ENCODE results near the gene ZNF777. TPM values are rescaled to one million over a fixed set of nuclear protein-coding genes. Genes with fewer than 3 reads are reported as not detected.

ZNF777 gene
- total RNA-seq (ENCODE audit: low replicate concordance), result 2.7 and 3.5 TPM in 2 replicates

DNA sequence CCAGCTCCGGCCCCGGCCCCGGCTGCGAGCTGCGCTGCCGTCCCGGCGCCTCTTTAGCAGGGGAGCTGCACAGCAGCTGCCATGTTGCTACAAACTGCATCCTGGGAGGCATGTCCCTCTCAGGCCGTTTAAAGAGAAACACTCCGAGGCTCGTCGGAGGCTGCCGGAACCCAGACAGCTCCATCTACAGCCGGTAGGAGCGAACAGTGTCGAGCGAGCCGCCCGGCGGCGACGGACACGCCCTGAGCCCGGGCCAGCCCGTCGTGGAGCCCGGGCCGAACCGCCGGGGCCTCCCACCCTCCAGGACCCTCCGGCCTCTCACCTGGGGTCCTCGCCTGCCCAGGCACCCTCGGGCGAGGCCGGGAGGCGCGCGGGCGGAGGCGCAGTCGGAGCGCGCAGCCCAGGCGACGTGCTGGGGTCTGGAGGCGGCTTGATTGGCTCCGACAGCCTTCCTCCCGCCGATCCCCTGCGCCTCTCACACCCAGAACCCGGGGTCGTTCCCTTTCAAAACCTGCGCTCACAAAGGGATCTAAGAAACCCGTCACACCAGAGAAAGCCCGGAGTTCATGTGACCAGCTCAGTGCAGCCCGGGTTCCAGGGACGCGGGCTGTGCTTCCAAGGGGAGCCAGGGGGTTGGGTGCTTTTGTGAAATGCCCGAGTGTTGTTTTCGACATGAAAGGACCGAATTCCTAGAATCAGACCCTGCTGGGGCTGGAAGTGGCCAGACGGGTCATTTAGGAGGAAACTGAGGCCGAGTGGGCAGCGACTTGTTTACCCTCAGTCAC lies at the start of gene ZNF777:
Gene ZNF777 (minus strand): TSS at position 570 of the 785 bp plus-strand sequence. CDS start 5,040 bp downstream, outside the sequence.

DNA sequence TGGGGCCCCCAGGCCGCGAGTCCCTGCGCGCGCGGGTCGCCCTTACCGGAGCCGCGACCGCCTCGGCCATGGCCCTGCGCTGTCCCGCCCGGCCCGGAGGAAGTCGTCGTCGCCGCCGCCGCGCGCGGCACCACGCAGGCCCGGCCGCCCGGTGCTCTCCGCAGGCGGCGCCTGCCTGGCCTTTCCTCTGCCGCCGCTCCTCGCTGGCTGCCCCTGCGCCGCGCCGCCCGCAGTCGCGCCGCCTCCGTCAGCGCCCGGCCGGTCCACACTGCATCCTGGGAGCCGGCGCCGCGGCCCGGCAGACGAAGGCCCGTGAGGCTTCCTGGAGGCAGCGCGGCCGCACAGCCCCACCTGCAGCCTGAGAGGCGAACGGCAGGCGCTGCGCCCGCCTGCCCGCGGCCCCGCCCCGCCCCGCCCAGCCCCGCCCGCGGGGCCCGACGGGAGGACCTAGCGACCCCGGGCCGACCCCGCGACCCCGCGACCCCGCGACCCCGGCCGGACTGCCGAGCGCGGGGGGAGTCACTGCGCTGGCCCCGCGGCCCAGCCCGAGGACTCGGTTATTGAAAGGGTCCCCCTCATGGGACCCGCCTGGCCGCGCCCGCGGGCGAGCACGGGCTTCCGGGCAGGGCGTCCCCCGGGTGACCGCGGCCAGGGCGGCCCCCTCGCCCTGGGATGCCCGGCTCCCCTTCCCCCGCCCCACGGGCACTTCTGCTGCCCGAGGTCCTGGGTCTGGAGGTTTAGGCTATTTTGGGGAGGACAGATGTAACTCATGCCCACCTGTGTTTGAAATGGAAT lies 36.8 kb upstream of the ZNF777 start, which contains the start of gene ZNF746:
Gene ZNF746 (minus strand): TSS at position 343 of the 795 bp plus-strand sequence. CDS start 273 bp downstream, at position 70.

Other genes with a start within 250 kb of the ZNF777 start
- gene ZNF212, start 221.4 kb downstream of the ZNF777 start, total RNA-seq (ENCODE audit: low replicate concordance), result 3.5 and 4.0 TPM in 2 replicates
- 9.3 and 10.8 TPM in 2 replicates for gene ZNF783, start 198.9 kb downstream of the ZNF777 start, total RNA-seq (ENCODE audit: low replicate concordance)
- gene ZNF746, start 36.7 kb upstream of the ZNF777 start, total RNA-seq (ENCODE audit: low replicate concordance), result 7.4 and 13.3 TPM in 2 replicates